MCF 10A (cell line): ENCODE results near the gene SPAG16. TPM values are rescaled to one million over a fixed set of nuclear protein-coding genes. Genes with fewer than 3 reads are reported as not detected.
"Not testable (repeated sequence)": the region's sequence is repeated elsewhere in the genome, so short reads cannot be mapped to it uniquely, and the experiment has no call there.

ENCODE experiments used
- BruUV-seq: library from RNA; stranded (reverse); fragments of 400-500 nt; replicated peaks from 2 replicates; lab custom pipeline; 2021; lab: Mats Ljungman, UMichigan
- CTCF ChIA-PET: fragments of 300-600 bp; sonication (Branson Sonifier 250); formaldehyde crosslinking; extraction: SDS; loops from one replicate; lab custom pipeline; 2021; ENCODE audit warnings: antibody characterized with exemption, inconsistent platforms; lab: Yijun Ruan, JAX
- POLR2A ChIA-PET: fragments of 300-600, 350-650 bp; sonication (Branson Sonifier 250); formaldehyde crosslinking; extraction: SDS; loops from one replicate; lab custom pipeline; 2020; ENCODE audit warnings: antibody characterized with exemption, inconsistent platforms; lab: Yijun Ruan, JAX
- DNase-seq: peaks from one replicate; pipeline ENCODE4 v3.0.0-alpha.2; 2018; ENCODE audit not compliant: unreplicated experiment
- H3K27ac Mint-ChIP-seq: one replicate; pipeline ENCODE4 v1.8.0; 2022; ENCODE audit warnings: mild to moderate bottlenecking, low read depth, mixed read lengths; ENCODE audit not compliant: unreplicated experiment
- H3K27me3 Mint-ChIP-seq: one replicate; pipeline ENCODE4 v1.8.0; 2022; ENCODE audit warnings: mixed read lengths; ENCODE audit not compliant: insufficient read depth, unreplicated experiment
- H3K36me3 Mint-ChIP-seq: one replicate; pipeline ENCODE4 v1.8.0; 2022; ENCODE audit warnings: mild to moderate bottlenecking, moderate library complexity, mixed read lengths; ENCODE audit not compliant: insufficient read depth, unreplicated experiment
- H3K4me1 Mint-ChIP-seq: one replicate; pipeline ENCODE4 v1.8.0; 2022; ENCODE audit warnings: mixed read lengths; ENCODE audit not compliant: insufficient read depth, unreplicated experiment
- H3K4me3 Mint-ChIP-seq: one replicate; pipeline ENCODE4 v1.8.0; 2022; ENCODE audit warnings: mild to moderate bottlenecking, moderate library complexity, mixed read lengths; ENCODE audit not compliant: unreplicated experiment
- H3K9me3 Mint-ChIP-seq: one replicate; pipeline ENCODE4 v1.8.0; 2022; ENCODE audit warnings: mixed read lengths; ENCODE audit not compliant: unreplicated experiment
- CTCF ChIP-seq: fragments of 200-600 bp; IDR thresholded peaks from one replicate; pipeline ENCODE4 v1.8.0; 2022; ENCODE audit warnings: antibody characterized with exemption, mild to moderate bottlenecking; ENCODE audit not compliant: unreplicated experiment
- intact Hi-C: fragments of 100-400 bp; cut with micrococcal nuclease; formaldehyde crosslinking; loops from 2 replicates; pipeline ENCODE4 v1.14.1; 2022
- total RNA-seq: library from RNA; stranded (reverse); gene quantifications from 2 replicates; pipeline ENCODE4 v1.2.3, GENCODE V29; 2022

Gene SPAG16
- total RNA-seq, 1 experiment from 2014 or later = 11.5 TPM

DNA sequence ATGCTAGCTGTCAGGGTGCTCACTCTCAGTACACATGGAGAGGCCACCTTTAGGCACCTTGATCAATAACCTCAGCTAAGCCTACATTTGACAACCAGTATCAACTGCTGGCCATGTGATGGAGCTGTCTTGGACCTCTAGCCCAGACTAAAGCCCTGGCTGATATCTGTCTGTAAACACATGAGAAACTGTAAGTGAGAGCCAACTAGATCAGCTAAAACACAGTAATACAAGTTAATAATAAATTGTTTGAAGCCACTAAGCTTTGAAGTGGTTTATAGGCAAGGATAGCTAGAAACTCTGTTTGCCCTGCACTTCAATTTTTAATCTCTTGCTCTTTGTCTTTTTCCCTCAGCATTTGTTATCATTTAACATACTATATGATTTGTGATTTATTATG, 407.1 kb downstream of the SPAG16 start:
- intact Hi-C loops = no loop called here
- DNase-seq = no peak
- Mint-ChIP-seq H3K4me1 (no peaks in the 10 kb centered on the region), H3K27ac (no peak overlapping the region), H3K4me3 (no peak overlapping the region), H3K9me3 (no peaks in the 10 kb centered on the region), H3K27me3 (no peaks in the 10 kb centered on the region), H3K36me3 (no peaks in the 10 kb centered on the region)
- POLR2A ChIA-PET = interaction anchor here (0.6 kb wide), 1 partner anchor 11 kb away, joined by 3 read pairs; no protein-coding TSS in a partner anchor
- CTCF ChIA-PET = interaction anchor here (0.6 kb wide), 1 partner anchor 172 kb away, joined by 3 read pairs; no protein-coding TSS in a partner anchor
- no peak for TF ChIP-seq CTCF
- no TSS peak for BruUV-seq

DNA sequence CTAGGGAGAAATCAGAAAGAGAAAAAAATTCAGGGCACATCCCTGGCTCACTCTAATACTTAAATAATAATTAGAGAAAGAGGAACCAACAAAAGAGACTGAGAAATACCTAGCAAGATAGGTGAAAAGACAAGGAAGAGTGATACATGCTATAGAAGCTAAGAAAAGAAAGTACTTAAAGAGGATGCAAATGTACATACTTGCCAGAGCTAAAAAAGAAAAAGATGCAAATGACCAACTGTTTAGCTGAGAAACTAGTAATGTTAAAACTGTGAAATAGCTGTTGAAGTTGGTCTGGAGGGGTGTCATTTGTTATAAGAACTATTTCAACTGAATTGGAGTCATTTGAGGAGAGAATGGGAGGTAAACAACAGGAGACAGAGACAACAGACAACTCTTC, 412.2 kb downstream of the SPAG16 start:
- CTCF ChIA-PET = no interaction called here
- H3K36me3 Mint-ChIP-seq = no peaks in the 10 kb centered on the region
- no peaks in the 10 kb centered on the region for H3K27me3 Mint-ChIP-seq
- H3K9me3 Mint-ChIP-seq = no peaks in the 10 kb centered on the region
- no peak for TF ChIP-seq CTCF
- POLR2A ChIA-PET = no interaction called here
- BruUV-seq = no TSS peak
- H3K27ac Mint-ChIP-seq = no peak overlapping the region
- no peak overlapping the region for H3K4me3 Mint-ChIP-seq
- no peaks in the 10 kb centered on the region for H3K4me1 Mint-ChIP-seq
- intact Hi-C loops = no loop called here
- DNase-seq = no peak

DNA sequence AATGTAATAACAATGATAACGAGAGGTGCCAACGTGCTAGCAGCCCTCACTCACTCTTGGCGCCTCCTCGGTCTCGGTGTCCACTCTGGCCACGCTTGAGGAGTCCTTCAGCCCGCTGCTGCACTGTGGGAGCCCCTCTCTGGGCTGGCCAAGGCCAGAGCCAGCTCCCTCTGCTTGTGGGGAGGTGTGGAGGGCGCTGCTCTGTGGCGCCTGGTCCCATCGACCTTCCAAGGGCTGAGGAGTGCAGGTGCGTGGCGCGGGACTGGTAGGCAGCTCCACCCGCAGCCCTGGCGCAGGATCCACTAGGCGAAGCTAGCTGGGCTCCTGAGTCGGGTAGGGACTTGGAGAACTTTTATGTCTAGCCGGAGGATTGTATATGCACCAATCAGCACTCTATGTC, 417.1 kb downstream of the SPAG16 start:
- CTCF ChIA-PET, H3K27ac Mint-ChIP-seq, H3K27me3 Mint-ChIP-seq, BruUV-seq, H3K9me3 Mint-ChIP-seq, H3K4me1 Mint-ChIP-seq, H3K4me3 Mint-ChIP-seq, DNase-seq, intact Hi-C loops, POLR2A ChIA-PET, H3K36me3 Mint-ChIP-seq: not testable (repeated sequence)

- H3K27ac Mint-ChIP-seq = no peak overlapping the region
- H3K27me3 Mint-ChIP-seq = no peaks in the 10 kb centered on the region
Measured at GRCh38 chr2:213703406-213704098, 419.3 kb downstream of the SPAG16 start.

More at GRCh38 chr2:213703406-213704098, 419.3 kb downstream of the SPAG16 start:
- intact Hi-C loops = no loop called here
- no peaks in the 10 kb centered on the region for H3K9me3 Mint-ChIP-seq
- ChIA-PET POLR2A (no interaction called here), CTCF (no interaction called here)
- no TSS peak for BruUV-seq
- no peak overlapping the region for H3K4me3 Mint-ChIP-seq
- H3K36me3 Mint-ChIP-seq = no peaks in the 10 kb centered on the region
- TF ChIP-seq CTCF = no peak
- no peaks in the 10 kb centered on the region for H3K4me1 Mint-ChIP-seq
- no peak for DNase-seq
